NCI-H510A (cell line): ENCODE data around the gene ACP7.
"Not testable (repeated sequence)": the region's sequence is repeated elsewhere in the genome, so short reads cannot be mapped to it uniquely, and the experiment has no call there.

Experiments used
- DNase-seq: peaks from one replicate; lab custom pipeline; 2025; lab: John Stamatoyannopoulos, UW

The ACP7 gene

GRCh38 chr19:39078436-39079200 is 5.5 kb upstream of the ACP7 start:
- DNase-seq = no peak

GRCh38 chr19:39080431-39080830 is 3.7 kb upstream of the ACP7 start:
- no peak for DNase-seq

DNA sequence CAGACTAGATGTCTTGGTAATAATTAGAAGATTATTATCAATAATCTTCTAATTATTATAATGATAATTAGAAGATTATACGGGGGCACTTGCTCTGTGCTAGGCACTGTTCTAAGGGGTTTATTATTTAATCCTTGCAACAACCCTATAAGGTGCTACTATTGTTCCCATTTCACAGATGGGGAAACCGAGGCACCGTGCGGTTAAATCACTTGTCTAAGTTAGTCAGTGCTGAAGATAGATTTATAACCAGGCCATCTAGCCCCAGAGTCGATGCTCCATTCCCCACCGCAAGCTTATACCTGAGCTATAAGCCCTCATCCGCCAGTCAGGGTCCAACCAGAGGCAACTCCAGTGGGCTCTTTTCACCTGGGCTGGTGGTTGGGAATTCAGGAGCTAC is 2.0 kb upstream of the ACP7 start:
- no peak for DNase-seq

- no peak for DNase-seq
Observed at GRCh38 chr19:39082745-39083598, 1.2 kb upstream of the ACP7 start.

- DNase-seq = no peak
Observed at GRCh38 chr19:39083599-39083982, 577 bp upstream of the ACP7 start.

GRCh38 chr19:39084732-39085080 is 538 bp downstream of the ACP7 start:
- no peak for DNase-seq

- DNase-seq = no peak
Observed at GRCh38 chr19:39085392-39085791, 1.2 kb downstream of the ACP7 start.

DNA sequence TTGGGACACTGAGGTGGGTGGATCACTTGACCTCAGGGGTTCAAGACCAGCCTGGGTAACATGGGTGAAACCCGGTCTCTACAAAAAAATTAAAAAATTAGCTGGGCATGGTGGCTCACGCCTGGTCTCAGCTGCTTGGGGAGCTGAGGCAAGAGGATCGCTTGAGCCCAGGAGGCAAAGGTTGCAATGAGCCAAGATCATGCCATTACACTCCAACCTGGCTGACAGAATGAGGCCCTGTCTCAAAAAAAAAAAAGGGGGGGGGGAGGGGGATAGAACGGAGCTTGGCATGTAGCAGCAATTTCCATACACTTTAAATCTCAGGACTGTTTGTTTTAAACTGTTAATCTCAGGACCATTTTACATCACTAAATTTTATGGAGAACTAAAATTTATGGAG is 2.2 kb downstream of the ACP7 start:
- DNase-seq = no peak

DNA sequence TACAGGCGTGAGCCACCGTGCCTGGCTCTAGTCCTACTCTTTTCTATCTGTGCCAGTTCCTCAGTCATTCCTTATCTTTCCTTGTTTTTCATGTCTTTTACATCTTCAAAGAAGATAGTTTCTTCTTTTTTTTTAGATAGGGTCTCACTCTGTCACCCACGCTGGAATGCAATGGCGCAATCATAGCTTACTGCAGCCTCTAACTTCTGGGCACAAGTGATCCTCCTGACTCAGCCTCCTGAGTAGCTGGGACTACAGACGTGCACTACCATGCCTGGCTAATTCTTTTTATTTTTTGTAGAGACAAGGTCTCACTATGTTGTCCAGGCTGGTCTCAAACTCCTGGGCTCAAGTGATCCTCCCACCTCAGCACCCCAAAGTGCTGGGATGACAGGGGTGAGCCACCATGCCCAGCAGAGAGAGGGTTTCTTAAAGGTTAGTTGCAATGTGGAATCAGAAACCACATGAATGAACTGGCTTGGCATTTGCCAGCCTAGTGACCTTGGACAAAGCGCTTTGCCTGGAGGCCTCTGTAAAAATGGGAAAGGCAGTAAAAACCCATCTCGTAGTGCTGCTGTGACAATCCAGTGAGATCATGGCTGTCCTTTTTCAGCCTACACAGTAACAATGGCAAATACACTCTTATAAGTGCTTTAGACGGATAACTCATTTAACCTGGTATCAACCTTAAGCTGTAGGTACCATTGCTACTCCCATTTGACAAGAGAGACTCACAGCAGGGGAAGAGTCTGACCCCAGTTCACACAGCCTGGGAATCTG is 3.9 kb downstream of the ACP7 start:
- no peak for DNase-seq

- not testable (repeated sequence) for DNase-seq
Observed at GRCh38 chr19:39090016-39090415, 5.8 kb downstream of the ACP7 start.

GRCh38 chr19:39090881-39091280 is 6.7 kb downstream of the ACP7 start:
- DNase-seq = no peak

DNA sequence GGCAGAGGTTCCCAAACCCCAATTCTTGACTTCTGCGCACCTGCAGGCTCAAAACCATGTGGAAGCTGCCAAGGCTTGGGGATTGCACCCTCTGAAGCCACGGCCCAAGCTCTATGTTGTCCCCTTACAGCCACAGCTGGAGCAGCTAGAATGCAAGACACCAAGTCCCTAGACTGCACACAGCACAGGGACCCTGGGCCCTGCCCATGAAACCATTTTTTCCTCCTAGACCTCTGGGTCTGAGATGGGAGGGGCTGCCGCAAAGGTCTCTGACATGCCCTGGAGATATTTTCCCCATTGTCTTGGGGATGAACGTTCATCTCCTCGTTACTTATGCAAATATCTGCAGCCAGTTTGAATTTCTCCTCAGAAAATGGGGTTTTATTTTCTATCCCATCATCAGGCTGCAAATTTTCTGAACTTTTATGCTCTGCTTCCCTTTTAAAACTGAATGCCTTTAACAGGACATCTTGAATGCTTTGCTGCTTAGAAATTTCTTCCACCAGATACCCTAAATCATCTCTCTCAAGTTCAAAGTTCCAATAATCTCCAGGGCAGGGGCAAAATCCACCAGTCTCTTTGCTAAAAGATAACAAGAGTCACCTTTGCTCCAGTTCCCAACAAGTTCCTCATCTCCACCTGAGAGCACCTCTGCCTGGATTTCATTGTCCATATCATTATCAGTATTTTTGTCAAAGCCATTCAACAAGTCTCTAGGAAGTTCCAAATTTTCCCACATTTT is 11.8 kb downstream of the ACP7 start:
- not testable (repeated sequence) for DNase-seq

DNA sequence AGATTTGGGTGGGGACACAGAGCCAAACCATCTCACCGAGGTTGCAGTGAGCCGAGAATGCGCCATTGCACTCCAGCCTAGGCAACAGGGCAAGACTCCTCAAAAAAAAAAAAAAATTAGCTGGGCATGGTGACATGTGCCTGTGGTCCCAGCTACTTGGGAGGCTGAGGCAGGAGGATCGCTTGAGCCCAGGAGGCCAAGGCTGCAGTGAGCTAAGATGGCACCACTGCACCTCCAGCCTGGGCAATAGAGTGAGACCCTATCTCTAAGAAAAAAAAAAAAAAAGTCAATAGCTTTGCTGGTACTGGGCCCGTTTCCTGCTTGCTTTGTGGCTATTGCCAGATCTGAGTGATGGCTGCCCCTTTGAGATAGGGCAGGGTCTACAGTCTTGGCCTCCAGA is 13.1 kb downstream of the ACP7 start:
- no peak for DNase-seq

DNA sequence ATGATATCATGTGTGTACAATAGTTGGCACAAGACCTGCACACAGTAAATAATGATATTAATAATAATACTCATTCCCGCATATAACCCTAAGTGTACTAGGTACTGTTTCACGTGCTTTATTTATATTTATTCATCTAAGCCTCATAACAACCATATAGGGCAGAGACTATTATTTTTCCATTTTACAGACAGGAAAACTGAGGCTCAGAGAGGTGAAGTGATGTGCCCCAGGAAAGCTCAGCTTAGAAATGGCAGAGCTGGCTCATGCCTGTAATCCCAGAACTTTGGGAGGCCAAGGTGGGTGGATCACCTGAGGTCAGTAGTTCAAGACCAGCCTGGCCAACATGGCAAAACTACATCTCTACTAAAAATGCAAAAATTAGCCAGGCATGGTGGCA is 13.6 kb downstream of the ACP7 start:
- no peak for DNase-seq

- no peak for DNase-seq
Observed at GRCh38 chr19:39098365-39099269, 14.4 kb downstream of the ACP7 start.

GRCh38 chr19:39099341-39099740 is 15.2 kb downstream of the ACP7 start:
- no peak for DNase-seq

DNA sequence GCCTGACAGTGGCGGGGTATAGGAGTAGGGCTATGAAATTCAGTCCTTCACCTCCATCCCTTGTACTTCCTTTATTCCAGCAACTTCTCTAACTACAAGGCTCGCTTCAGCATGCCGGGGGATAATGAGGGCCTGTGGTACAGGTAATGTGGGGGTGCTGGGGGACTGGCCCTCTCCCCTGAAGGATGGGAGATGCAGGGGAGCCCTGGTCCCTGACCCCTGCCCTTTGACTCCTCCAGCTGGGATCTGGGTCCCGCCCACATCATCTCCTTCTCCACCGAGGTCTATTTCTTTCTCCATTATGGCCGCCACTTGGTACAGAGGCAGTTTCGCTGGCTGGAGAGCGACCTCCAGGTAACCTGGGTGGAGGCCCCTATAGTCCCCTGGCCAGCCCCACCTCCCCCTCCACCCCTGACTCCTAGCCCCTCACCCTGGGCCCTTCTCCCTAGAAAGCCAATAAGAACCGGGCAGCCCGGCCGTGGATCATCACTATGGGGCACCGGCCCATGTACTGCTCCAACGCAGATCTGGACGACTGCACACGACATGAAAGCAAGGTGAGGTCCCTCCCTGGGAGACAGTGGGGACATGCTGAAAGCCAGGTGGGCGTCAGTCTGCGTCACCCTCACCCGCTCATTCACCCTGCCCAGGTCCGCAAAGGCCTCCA is 16.5 kb downstream of the ACP7 start:
- DNase-seq = no peak

- no peak for DNase-seq
Observed at GRCh38 chr19:39103151-39103550, 19.0 kb downstream of the ACP7 start.

DNA sequence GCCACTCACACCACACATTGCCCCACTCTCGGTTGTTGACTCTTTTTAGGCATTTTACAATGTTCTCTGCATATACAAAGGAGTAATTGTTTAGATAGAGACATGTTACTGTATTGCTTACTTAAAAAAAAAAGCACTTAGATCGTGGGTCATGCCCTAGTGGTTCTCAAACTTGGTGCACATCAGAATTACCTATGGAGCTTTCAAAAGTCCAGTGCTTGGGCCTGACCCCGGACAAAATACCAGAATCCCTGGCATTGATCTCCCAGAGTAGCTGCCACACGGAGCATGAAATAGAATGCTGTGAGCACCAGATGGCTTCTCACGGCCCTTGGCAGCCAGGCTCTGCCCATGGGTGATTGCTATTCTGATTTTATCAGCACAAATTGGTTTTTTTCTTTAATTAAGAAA is 20.0 kb downstream of the ACP7 start:
- DNase-seq = no peak

- no peak for DNase-seq
Observed at GRCh38 chr19:39106194-39106593, 22.0 kb downstream of the ACP7 start.
